ENCODE data around the gene ILF3. TPM values are rescaled to one million over a fixed set of nuclear protein-coding genes. Genes with fewer than 3 reads are reported as not detected.
A peak's percentile ranks its signal among the peaks of the same experiment; 100 is the strongest.

ILF3 gene
- total RNA-seq, 1 donor from 2014 or later, result 223 TPM

DNA sequence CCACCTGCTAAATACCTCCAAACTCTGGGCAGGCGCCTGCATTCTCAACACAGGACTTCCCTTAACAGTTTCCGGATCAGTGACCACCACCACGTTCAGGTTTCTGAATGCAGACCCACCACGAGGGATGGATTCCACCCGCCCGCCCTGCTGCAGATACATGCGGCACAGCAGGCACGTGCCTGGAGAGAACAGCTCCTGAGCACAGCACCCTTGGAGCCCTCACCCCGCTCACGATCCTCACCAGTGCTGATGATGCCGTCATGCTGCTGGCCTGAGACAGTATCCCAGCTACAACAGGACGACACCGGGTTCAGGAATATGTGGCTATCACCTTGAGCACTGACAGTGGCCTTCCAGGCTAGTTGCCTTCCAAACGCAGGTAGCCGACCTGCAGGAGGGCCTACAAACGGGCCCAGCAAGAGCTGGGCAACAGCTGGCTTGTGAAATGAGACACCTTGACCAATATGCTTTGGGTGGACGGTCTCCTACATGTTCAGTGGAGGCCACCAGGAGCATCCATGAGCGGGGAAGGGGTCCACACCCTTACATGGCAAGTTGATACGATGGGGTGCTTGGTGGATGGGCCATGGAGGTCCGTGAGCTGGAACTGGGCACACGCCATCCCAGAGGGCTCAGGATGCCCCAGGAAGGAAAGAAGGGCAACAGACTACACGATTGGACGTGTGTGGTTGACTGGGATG lies 37.2 kb downstream of the ILF3 start:
- no peaks in the 10 kb centered on the region for H3K27me3 Mint-ChIP-seq (ENCODE audit: unreplicated experiment)
- DNase-seq (ENCODE audit: extremely low spot score, unreplicated experiment), result no peak
- H3K36me3 Mint-ChIP-seq (ENCODE audit: unreplicated experiment), result peaks cover 32% of the 10 kb centered on the region
- no peaks in the 10 kb centered on the region for H3K9me3 Mint-ChIP-seq (ENCODE audit: unreplicated experiment)
- H3K4me3 Mint-ChIP-seq (ENCODE audit: unreplicated experiment), result no peak overlapping the region
- peaks cover 15% of the 10 kb centered on the region for H3K4me1 Mint-ChIP-seq (ENCODE audit: unreplicated experiment)
- TF ChIP-seq, protein P1, sequence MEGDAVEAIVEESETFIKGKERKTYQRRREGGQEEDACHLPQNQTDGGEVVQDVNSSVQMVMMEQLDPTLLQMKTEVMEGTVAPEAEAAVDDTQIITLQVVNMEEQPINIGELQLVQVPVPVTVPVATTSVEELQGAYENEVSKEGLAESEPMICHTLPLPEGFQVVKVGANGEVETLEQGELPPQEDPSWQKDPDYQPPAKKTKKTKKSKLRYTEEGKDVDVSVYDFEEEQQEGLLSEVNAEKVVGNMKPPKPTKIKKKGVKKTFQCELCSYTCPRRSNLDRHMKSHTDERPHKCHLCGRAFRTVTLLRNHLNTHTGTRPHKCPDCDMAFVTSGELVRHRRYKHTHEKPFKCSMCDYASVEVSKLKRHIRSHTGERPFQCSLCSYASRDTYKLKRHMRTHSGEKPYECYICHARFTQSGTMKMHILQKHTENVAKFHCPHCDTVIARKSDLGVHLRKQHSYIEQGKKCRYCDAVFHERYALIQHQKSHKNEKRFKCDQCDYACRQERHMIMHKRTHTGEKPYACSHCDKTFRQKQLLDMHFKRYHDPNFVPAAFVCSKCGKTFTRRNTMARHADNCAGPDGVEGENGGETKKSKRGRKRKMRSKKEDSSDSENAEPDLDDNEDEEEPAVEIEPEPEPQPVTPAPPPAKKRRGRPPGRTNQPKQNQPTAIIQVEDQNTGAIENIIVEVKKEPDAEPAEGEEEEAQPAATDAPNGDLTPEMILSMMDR (IDR thresholded peaks at IDR 0.05), result no peak
- no peak overlapping the region for H3K27ac Mint-ChIP-seq (ENCODE audit: unreplicated experiment)

DNA sequence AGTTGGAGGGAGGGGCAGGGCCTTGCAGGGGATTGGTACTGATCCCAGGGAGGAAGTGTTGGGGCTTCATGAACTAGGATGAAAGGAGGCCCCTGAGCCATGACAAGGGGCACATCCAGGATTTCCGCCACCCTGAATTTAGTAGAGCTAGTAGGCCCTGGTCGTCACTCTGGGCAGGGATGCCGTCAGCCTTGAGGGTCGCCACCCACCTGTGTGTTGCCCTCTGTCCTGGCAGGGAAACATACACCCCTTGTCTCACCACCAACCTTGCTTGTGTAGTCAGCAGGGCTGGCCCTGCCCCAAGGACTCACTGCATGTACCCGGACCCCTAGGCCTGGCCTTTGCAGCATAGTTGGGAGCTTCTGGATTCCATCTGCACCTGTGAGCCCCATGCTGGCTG lies 37.7 kb downstream of the ILF3 start:
- TF ChIP-seq, protein P1 (IDR thresholded peaks at IDR 0.05), result no peak

DNA sequence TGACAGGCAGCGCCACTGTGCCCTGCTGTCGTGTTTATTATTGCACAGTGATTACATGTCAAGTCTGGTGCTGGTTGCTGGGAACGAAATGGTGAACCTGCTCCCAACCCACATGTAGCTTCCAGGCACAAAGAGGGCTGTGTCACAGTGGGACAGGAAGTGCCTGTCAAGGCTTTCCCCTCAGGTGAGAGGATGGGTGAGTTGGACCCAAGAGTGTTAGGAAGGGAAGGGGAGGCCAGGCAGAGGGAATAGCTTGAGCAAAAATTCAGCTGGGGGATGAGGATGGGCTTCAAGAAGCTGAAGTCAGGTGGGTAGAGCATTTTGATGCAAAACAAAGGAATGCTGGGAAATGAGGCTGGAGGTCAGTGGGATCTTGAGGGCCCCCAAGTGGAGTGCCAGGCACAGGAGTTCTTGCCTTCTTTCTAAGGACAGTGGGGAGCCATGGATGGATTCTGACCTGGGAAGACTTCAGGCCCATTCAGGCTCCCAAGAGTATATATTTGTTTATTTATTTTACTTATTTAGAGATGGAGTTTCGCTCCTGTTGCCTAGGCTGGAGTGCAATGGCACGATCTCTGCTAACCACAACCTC lies 38.6 kb downstream of the ILF3 start:
- Mint-ChIP-seq H3K4me1 (ENCODE audit: unreplicated experiment) (peaks cover 15% of the 10 kb centered on the region), H3K27ac (ENCODE audit: unreplicated experiment) (no peak overlapping the region), H3K9me3 (ENCODE audit: unreplicated experiment) (no peaks in the 10 kb centered on the region), H3K4me3 (ENCODE audit: unreplicated experiment) (no peak overlapping the region), H3K36me3 (ENCODE audit: unreplicated experiment) (peaks cover 28% of the 10 kb centered on the region), H3K27me3 (ENCODE audit: unreplicated experiment) (no peaks in the 10 kb centered on the region)
- DNase-seq (ENCODE audit: extremely low spot score, unreplicated experiment), result no peak
- TF ChIP-seq, protein P1 (IDR thresholded peaks at IDR 0.05), result no peak

More for the DNA sequence above, 37.7 kb downstream of the ILF3 start:
- H3K27ac Mint-ChIP-seq (ENCODE audit: unreplicated experiment), result no peak overlapping the region
- no peak for DNase-seq (ENCODE audit: extremely low spot score, unreplicated experiment)
- no peak overlapping the region for H3K4me3 Mint-ChIP-seq (ENCODE audit: unreplicated experiment)
- no peaks in the 10 kb centered on the region for H3K27me3 Mint-ChIP-seq (ENCODE audit: unreplicated experiment)
- no peaks in the 10 kb centered on the region for H3K9me3 Mint-ChIP-seq (ENCODE audit: unreplicated experiment)
- H3K36me3 Mint-ChIP-seq (ENCODE audit: unreplicated experiment), result peaks cover 32% of the 10 kb centered on the region
- peaks cover 15% of the 10 kb centered on the region for H3K4me1 Mint-ChIP-seq (ENCODE audit: unreplicated experiment)

DNA sequence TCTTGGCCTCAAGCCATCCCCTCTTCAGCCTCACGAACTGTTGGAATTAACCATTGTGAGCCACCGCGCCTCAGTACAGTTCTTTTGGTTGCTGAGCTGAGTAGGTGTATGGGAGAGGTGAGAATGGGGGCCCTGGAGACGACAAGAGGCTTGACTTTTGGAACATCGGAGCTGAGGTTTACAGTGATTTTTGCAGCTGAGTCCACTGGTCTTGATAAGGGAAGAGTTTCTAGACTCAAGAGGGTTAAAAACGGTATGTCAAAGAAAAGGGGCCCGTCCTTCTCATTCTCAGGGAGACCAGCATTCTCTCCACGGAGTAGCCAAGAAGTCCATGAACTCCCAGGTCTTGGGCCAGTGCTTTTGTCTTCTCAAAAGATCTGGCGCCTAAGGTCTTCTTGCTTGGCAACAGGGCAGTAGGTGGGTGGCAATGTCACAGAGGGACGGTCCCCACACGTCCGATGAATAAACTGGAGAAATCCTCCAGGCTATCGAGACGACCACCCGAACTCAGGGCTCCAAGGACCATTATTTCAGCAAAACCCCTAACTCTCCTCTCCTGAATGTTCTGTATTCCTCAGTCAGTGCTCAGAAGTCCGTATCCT lies 40.7 kb downstream of the ILF3 start:
- no peak overlapping the region for H3K27ac Mint-ChIP-seq (ENCODE audit: unreplicated experiment)
- peaks cover 15% of the 10 kb centered on the region for H3K4me1 Mint-ChIP-seq (ENCODE audit: unreplicated experiment)
- no peaks in the 10 kb centered on the region for H3K9me3 Mint-ChIP-seq (ENCODE audit: unreplicated experiment)
- H3K36me3 Mint-ChIP-seq (ENCODE audit: unreplicated experiment), result peaks cover 16% of the 10 kb centered on the region
- H3K27me3 Mint-ChIP-seq (ENCODE audit: unreplicated experiment), result no peaks in the 10 kb centered on the region
- H3K4me3 Mint-ChIP-seq (ENCODE audit: unreplicated experiment), result peak overlapping the region; percentile 78
- no peak for DNase-seq (ENCODE audit: extremely low spot score, unreplicated experiment)
- TF ChIP-seq, protein P1 (IDR thresholded peaks at IDR 0.05), result no peak

All from osteocyte (in vitro differentiated cells).